Activated T-helper 17 cell treated with anti-CD3 and anti-CD28 coated beads, Interleukin-2, amount 50 U/mL, for 72 hours (primary cell): ENCODE measurements around the gene LKAAEAR1. TPM values are rescaled to one million over a fixed set of nuclear protein-coding genes. Genes with fewer than 3 reads are reported as not detected.

Experiments
- ATAC-seq: fragments of 150-1000 bp; cut with Tn5 transposase; replicated peaks from 2 replicates; pipeline ENCODE4 v1.10.0; 2021; ENCODE audit warnings: mild to moderate bottlenecking, moderate library complexity
- H3K27ac Mint-ChIP-seq: one replicate; pipeline ENCODE4 v1.8.0; 2022; ENCODE audit warnings: mixed read lengths
- H3K27me3 Mint-ChIP-seq: one replicate; pipeline ENCODE4 v1.8.0; 2022; ENCODE audit warnings: mixed read lengths
- H3K36me3 Mint-ChIP-seq: one replicate; pipeline ENCODE4 v1.8.0; 2022; ENCODE audit warnings: low read depth, mild to moderate bottlenecking, mixed read lengths
- H3K4me1 Mint-ChIP-seq: one replicate; pipeline ENCODE4 v1.8.0; 2022; ENCODE audit warnings: mixed read lengths
- H3K4me3 Mint-ChIP-seq: one replicate; pipeline ENCODE4 v1.8.0; 2022; ENCODE audit warnings: mild to moderate bottlenecking, mixed read lengths
- H3K9me3 Mint-ChIP-seq: one replicate; pipeline ENCODE4 v1.8.0; 2022; ENCODE audit warnings: mixed read lengths
- total RNA-seq, 2 donors: library from RNA; stranded (reverse); gene quantifications; one replicate each; pipeline ENCODE4 v1.2.3, GENCODE V29; 2022

Gene LKAAEAR1
- total RNA-seq, 2 donors from 2014 or later: 0.71 TPM; not detected in 1

DNA sequence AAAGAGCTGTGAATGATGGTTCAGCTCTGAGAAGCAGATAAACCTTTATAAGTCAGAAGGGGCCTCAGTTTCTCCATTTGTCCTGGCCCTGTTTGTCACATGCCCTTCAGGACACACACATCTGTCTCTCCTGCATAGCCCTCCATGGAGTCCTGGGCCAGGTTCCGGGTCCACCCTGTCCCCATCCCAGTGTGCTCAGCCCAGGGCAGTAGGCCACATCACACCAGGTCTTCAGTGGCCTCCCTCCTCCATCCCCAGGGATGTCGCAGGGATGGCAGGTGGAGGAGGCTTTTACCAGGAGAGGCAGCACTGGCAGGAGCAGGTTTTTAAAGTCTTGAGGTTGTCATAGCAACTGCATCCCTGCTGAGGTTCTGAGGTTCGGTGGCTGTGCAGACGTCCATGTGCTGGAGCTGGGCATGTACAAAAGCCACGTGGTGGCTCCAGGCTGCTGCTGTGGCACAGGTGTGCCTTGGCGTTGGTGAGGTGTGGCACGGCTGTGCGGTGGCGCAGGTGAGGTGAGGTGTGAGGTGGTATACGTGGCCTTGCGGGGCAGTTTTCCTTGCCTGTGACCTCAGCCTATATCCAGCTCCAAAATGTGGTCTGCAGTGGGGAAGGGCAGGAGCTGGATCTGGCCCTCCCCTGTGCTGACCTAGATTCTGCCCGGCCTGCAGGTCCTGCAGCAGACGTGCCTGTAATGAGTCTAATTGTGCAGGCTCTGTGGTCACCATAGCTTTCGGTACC, 31.1 kb upstream of the LKAAEAR1 start:
- no peaks in the 10 kb centered on the region for H3K9me3 Mint-ChIP-seq
- H3K4me3 Mint-ChIP-seq: no peak overlapping the region
- H3K36me3 Mint-ChIP-seq: no peaks in the 10 kb centered on the region
- peaks cover 5% of the 10 kb centered on the region for H3K4me1 Mint-ChIP-seq
- ATAC-seq: no peak
- H3K27me3 Mint-ChIP-seq: no peaks in the 10 kb centered on the region
- no peak overlapping the region for H3K27ac Mint-ChIP-seq

DNA sequence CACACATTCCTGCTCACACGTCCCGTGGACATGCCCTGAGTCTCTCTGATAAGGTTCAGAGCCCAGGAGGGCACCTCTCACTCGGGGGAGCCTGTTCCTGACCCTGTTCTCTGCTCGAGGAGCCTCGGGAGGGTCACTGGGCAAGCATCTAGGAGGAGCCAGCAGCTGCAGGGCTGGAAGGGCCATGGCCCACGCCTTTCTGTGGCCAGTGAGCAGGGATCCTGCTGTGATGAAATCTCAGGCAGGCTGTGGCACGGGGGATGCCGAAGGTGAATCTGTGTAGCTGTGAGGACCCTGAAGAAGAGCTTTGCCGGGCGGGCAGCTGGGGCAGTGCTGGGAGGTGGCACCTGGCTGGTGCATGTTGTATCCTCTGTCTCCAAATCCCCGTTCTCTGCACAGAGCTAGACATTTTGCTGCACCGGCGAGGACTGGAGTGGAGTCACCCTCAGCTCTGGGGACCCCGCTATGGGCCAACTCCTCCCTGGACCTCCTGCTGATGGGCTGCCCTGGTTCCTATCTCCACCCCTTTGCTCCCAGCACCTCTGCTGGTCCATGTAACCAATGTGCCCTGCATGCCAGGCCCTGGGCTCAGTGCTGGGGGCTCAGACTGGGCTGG, 30.3 kb upstream of the LKAAEAR1 start:
- Mint-ChIP-seq H3K9me3 (no peaks in the 10 kb centered on the region), H3K4me3 (no peak overlapping the region), H3K27me3 (no peaks in the 10 kb centered on the region), H3K4me1 (no peaks in the 10 kb centered on the region), H3K36me3 (no peaks in the 10 kb centered on the region), H3K27ac (no peak overlapping the region)
- ATAC-seq: no peak

DNA sequence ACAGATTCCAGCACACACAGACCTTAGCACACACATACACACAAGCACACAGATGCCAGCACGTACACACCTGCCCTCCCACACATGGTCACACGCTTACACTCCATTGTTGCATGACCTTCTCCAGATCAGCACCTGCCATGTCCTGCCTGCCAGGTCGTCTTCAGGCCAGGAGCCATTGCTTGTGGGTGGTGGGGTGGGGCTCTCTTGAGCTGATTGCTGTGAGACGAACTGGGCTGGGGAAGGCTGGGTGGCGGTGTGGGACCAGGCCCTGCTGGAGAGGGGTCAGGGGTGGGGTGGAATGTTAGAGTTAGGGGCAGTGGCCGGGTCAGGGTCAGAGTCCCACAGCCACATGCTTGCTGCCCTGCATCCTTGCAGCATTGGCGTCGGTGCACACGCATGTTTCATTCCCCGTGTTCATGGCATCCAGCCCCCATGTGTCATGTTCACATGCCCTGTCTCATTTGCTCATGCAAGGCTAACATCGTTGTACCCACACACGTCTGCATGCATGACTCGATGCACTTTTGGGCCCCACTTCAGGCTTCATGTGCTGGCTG, 29.7 kb upstream of the LKAAEAR1 start:
- H3K36me3 Mint-ChIP-seq: no peaks in the 10 kb centered on the region

DNA sequence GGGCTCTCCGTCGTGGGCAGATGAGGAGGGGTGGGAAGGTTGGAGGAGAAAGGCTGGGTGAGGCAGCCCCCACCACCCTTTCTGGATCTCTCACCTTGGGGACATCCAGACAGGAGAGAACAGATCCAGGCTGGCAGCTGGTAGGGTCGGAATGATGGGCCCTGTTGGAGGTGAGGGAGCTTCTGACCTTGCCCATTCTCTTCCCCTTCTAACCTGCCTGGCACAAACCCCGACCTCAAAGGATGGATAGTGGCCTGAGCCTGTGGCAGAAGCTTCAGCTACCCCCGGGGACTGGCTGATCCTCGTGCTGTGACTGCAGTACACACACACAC, 29.2 kb upstream of the LKAAEAR1 start:
- H3K4me1 Mint-ChIP-seq: no peaks in the 10 kb centered on the region
- no peaks in the 10 kb centered on the region for H3K9me3 Mint-ChIP-seq
- no peaks in the 10 kb centered on the region for H3K36me3 Mint-ChIP-seq
- no peak for ATAC-seq
- H3K27ac Mint-ChIP-seq: no peak overlapping the region
- H3K27me3 Mint-ChIP-seq: no peaks in the 10 kb centered on the region
- H3K4me3 Mint-ChIP-seq: no peak overlapping the region

More for the DNA sequence above, 29.7 kb upstream of the LKAAEAR1 start:
- Mint-ChIP-seq H3K27me3 (no peaks in the 10 kb centered on the region), H3K4me3 (no peak overlapping the region), H3K4me1 (no peaks in the 10 kb centered on the region), H3K9me3 (no peaks in the 10 kb centered on the region), H3K27ac (no peak overlapping the region)
- ATAC-seq: no peak

DNA sequence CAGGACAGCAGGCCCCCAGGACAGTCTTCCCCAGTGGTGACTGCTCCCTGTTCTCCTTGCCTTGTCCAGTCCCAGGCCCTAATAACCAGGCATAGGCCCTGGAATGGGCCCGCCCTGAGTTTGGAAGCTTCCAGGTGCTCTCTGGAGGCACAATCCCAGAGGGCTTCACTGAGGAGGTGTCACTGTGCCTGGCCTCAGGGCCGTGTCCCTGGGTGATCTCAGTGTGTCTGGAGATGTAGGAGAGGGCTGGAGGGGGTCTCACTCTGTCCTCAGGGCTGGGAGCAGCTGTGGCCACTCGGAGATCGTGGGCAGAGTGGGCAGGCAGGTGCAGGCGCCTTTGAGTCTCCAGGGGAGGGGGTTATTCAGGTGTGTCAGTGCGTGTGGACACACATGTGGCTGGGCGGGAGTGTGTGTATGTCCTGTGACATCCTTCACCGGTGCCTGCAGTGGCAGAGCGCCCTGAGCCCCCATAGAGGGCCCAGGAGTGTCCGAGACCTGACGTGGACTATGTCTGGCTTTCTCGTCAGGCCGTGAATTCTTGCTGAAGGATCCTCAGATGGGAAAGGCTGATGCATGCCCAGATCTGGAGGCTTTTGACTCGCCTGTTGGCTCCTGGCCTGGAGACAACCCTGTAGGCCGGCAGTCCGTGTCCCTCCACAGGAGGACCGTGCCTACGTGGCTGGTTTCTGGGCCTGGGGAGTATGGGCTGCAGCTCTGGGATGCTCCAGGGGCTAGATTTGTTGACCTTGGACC, 28.7 kb upstream of the LKAAEAR1 start:
- ATAC-seq: no peak
- Mint-ChIP-seq H3K4me1 (no peaks in the 10 kb centered on the region), H3K4me3 (no peak overlapping the region), H3K9me3 (no peaks in the 10 kb centered on the region), H3K27me3 (no peaks in the 10 kb centered on the region), H3K27ac (no peak overlapping the region), H3K36me3 (no peaks in the 10 kb centered on the region)

DNA sequence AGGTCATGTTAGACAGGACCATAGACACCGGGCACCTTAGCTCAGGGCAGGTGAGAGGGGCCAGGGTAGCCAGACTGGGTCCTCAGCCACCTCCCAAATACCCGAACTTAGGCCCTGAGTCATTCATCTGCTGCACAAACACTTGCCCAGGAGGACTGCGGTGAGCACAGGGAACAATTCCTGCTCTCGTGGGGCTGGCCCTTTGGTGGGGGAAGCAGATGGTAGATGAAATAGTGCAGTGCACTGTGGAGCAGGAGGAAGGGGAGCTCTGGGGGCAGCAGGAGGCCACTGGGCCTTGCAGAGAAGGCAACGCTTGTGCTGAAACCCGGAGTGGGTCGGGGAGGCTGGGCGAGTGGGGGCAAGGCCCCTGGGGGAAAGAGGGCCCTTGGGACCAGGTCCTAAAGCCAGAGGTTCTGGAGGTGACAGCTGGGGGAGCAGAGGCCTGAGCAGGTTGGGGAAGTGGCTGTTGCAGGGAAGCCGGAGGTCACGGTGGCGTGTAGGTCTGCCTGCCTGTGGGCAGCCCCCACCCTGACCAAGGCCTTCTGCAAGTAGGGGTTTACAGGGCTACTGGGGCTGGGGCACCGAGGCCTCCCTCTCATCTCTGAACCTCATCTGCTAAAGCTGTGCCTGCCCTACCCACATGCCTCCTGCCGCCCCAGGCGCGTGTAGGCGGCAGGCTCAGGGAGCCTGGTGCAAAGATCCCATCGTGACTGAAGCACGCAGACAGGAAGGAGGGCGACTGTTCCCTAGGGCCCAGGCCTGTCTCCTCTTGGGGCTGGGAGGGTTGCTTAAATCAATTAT, 27.8 kb upstream of the LKAAEAR1 start:
- Mint-ChIP-seq H3K9me3 (no peaks in the 10 kb centered on the region), H3K36me3 (no peaks in the 10 kb centered on the region), H3K4me1 (no peaks in the 10 kb centered on the region), H3K27me3 (no peaks in the 10 kb centered on the region), H3K4me3 (no peak overlapping the region), H3K27ac (no peak overlapping the region)
- no peak for ATAC-seq

DNA sequence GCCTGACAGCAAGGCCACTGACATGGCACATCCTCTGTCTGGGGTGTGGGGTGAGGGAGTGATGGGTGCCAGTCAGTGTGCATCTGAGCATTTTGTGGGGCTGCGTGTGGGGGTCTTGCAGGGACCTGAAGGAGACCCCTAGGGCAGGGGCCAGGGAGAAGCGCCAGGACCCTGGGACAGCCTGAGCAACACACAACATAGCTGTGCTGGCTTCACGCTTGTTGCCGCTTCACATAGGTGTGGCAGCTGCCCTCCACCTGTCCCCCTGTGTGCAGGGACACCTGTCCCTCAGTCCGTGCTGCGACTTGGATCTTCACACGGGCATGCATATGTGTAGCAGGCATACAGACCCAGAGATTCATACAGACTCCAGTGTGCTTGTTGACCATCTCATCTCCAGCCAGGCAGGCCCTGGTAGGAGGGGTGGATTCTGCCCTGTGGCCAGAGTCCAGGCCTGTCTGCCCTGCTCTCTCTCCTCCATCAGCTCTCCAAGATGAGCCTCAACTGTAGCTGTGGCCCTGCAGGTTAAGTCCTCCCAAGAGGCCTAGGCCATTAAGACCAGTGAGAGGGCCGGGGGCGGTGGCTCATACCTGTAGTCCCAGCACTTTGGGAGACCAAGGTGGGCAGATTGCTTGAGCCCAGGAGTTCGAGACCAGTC, 26.3 kb upstream of the LKAAEAR1 start:
- no peaks in the 10 kb centered on the region for H3K4me1 Mint-ChIP-seq
- H3K36me3 Mint-ChIP-seq: no peaks in the 10 kb centered on the region
- H3K4me3 Mint-ChIP-seq: no peak overlapping the region
- ATAC-seq: no peak
- H3K27ac Mint-ChIP-seq: no peak overlapping the region
- H3K27me3 Mint-ChIP-seq: no peaks in the 10 kb centered on the region
- H3K9me3 Mint-ChIP-seq: no peaks in the 10 kb centered on the region

DNA sequence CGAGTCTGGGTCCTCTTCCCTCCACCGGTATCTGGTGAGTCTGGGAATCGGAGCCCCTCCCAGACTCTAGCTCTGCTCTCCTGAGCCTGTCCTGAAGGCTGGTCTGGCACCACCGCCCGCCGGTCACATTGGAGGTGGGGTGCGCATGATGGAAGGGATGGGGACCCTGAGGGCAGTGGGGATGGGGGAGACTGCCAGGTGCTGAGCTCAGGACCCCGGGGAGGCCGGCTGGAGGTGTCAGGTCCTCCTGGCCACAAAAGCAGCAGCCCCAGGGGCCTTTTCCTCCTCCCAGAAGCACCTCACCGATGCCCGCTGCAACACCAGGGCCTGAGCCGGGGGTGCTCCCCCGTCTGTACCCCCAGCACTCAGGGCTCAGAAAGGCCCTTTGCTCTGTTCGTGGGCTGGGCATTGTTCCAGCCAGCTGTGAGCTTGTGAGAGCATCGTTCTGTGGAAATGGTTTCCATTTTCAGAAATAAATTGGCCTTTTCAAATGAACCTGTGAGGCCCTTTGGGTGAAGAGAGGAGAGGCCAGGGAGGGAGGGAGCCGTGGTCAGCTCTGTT, 25.7 kb upstream of the LKAAEAR1 start:
- ATAC-seq: no peak
- H3K9me3 Mint-ChIP-seq: no peaks in the 10 kb centered on the region
- no peaks in the 10 kb centered on the region for H3K27me3 Mint-ChIP-seq
- H3K27ac Mint-ChIP-seq: no peak overlapping the region
- H3K4me1 Mint-ChIP-seq: no peaks in the 10 kb centered on the region
- no peaks in the 10 kb centered on the region for H3K36me3 Mint-ChIP-seq
- no peak overlapping the region for H3K4me3 Mint-ChIP-seq

DNA sequence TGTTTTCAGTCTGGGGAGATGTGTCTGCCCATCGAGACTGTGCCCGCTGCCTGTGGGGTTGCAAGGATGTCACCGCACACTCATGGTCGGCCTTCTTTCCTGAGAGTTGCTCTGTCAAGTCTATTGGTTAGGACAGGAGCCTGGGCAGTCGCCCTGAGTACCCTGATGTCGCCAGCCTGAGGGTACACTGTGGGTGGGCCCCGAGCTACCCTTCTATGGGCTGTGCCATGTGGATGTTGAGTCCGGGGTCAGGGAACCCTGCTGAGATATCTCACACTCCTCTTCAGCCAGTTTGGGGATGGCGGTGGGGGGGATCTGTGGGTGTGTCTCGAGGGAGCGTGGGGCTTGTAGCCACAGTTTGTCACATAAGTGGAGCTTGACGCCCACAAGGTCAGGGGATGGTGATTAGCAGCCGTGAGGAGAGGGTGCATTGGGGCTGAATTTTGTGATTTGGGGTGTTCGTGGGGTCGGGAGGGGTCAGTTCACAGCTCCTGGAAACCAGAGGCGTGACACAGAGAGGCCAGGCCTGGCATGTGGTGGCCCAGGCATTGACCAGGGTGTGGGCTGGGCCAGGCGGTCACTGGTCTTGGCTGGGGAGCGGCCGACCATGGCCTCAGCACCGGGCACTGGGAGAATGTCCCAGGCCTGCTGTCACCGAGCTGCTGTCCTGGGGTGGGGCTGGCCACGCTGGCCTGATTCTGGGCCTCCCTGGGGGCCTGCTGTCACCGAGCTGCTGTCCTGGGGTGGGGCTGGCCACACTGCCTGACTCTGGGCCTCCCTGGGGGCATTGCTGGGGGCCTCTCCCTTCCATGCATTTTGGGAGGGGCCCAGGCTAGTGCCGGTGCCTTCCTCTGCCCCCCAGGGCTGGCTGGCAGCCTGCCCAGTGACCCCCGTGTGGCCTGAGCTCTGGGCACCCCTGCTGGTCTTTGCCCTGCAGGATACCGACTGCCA, 24.8 kb upstream of the LKAAEAR1 start:
- H3K4me1 Mint-ChIP-seq: no peaks in the 10 kb centered on the region
- no peak overlapping the region for H3K4me3 Mint-ChIP-seq
- ATAC-seq: no peak
- H3K36me3 Mint-ChIP-seq: no peaks in the 10 kb centered on the region
- no peaks in the 10 kb centered on the region for H3K9me3 Mint-ChIP-seq
- no peaks in the 10 kb centered on the region for H3K27me3 Mint-ChIP-seq
- no peak overlapping the region for H3K27ac Mint-ChIP-seq

DNA sequence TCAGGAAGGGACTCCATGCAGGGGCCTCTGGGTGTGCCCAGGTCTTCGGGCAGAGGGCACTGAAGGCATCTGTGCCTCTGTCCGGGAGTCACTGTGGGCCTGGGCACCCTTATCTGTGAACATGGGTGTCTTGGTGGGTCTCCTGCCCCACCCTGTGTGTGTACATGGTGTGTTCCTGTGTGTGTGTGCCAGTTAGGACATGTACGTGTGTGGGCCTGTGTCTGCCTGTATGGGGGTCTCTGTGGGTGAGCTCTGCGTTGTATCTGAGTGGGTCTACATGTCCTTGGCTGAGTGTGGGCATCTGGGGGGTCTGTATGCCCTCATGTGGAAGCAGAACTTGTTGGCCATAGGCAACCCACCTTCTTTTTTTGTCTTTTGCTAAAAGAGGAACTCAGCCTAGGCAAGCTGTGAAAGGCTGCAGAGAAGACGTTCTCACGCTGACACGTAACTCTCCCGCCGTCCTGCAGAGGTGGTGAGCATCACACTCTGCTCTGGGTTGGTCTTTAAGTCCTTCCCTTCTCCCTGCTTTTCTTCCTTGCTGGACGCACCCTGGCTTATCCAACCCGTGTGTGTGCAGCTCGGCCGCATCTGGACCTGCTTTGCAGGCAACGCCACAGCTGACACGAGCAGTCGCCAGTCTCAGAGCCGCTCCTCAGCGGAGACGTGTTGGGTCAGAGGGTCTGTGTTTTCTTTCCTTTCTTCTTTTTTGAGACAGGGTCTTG, 23.7 kb upstream of the LKAAEAR1 start:
- H3K27ac Mint-ChIP-seq: no peak overlapping the region
- ATAC-seq: no peak
- no peaks in the 10 kb centered on the region for H3K9me3 Mint-ChIP-seq

DNA sequence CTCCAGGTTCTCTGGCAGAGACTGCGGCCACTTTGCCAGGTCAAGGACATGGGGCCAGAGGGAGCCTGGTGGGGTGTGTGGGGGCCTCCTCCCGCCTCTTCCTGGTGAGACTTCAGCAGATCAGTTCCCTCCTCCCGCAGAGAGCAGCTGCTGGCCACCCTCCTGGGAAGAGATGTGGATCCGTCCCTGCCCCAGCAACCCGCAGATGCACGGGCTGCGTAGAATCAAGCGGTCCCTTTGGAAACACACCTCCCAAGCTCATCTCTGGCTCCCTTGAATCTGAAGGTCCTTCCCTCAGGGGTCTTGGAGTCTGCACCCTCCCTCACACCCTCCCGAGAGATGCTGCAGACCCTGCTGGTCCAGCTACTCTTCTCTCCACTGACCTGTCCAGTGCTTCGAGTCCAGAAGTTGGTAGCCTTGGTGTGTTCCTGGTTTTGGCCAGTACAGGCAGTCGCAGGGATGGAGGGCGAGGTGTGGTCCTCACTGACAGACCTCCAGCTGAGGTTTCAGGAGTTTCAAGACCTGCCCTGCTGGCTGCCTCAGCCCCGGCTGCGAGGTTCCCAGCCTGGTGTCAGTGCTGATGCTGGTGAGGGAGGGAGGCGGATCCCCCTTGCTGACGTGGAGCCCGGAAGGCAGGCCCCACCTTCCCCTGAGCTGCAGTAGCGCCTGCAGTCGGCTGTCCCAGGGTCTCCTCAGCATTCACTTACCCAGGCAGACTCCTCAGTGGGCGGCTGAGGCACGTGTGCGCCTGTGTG, 23.0 kb upstream of the LKAAEAR1 start, which contains the start of gene NPBWR2:
Gene NPBWR2 (minus strand): TSS at position 585 of the 755 bp plus-strand sequence. CDS start 734 bp downstream, outside the sequence.
- peak; percentile 19 for ATAC-seq
- Mint-ChIP-seq H3K27me3 (peaks cover 3% of the 10 kb centered on the region), H3K4me1 (no peaks in the 10 kb centered on the region), H3K4me3 (no peak within 1 kb of the TSS), H3K36me3 (no peaks in the 10 kb centered on the region), H3K9me3 (no peaks in the 10 kb centered on the region), H3K27ac (no peak within 1 kb of the TSS)

More for the DNA sequence above, 23.7 kb upstream of the LKAAEAR1 start:
- no peaks in the 10 kb centered on the region for H3K4me1 Mint-ChIP-seq
- no peaks in the 10 kb centered on the region for H3K27me3 Mint-ChIP-seq
- no peaks in the 10 kb centered on the region for H3K36me3 Mint-ChIP-seq
- H3K4me3 Mint-ChIP-seq: no peak overlapping the region
